ENCODE data around the gene LIN7C. TPM values are rescaled to one million over a fixed set of nuclear protein-coding genes. Genes with fewer than 3 reads are reported as not detected.
A peak's percentile ranks its signal among the peaks of the same experiment; 100 is the strongest.

Gene LIN7C
- total RNA-seq, 1 experiment from 2014 or later = 131 TPM

- no peak for TF ChIP-seq CTCF (conservative IDR thresholded peaks at IDR 0.05; ENCODE audit: low read depth, low read length)
- no TSS peak for BruUV-seq (replicated peaks)
- H3K27ac ChIP-seq (ENCODE audit: low read depth, low read length, poor library complexity, severe bottlenecking) = no peak overlapping the region
- no peak for DNase-seq (ENCODE audit: low spot score)
- H3K9me3 ChIP-seq (ENCODE audit: low read depth, low read length, poor library complexity, severe bottlenecking) = no peaks in the 10 kb centered on the region
- H3K4me3 ChIP-seq (ENCODE audit: low read depth, low read length, poor library complexity, severe bottlenecking) = no peak overlapping the region
- no peaks in the 10 kb centered on the region for H3K27me3 ChIP-seq (replicated peaks; ENCODE audit: insufficient read depth, low read depth, low read length, poor library complexity)
- H3K4me1 ChIP-seq (ENCODE audit: insufficient read depth, low read length, poor library complexity, severe bottlenecking) = peaks cover 15% of the 10 kb centered on the region
- H3K36me3 ChIP-seq (ENCODE audit: insufficient read depth, low read length, poor library complexity, severe bottlenecking) = no peaks in the 10 kb centered on the region
- intact Hi-C loops (cut with micrococcal nuclease; ENCODE audit: unreplicated experiment) = no loop called here
- ChIA-PET POLR2A (ENCODE audit: low non-redundant PET) (interaction anchor here (0.7 to 1.2 kb wide), 2 partner anchors 21 to 275 kb away, joined by 3 read pairs; no protein-coding TSS in a partner anchor), CTCF (interaction anchor here (0.5 kb wide), 1 partner anchor 153 kb away, joined by 10 read pairs; no protein-coding TSS in a partner anchor)
Measured at GRCh38 chr11:27475622-27476021, 30.9 kb downstream of the LIN7C start.

- TF ChIP-seq EZH2 (IDR thresholded peaks at IDR 0.05; ENCODE audit: borderline replicate concordance, low read depth, low read length, poor library complexity, severe bottlenecking) (no peak), CTCF (conservative IDR thresholded peaks at IDR 0.05; ENCODE audit: low read depth, low read length) (no peak)
- H3K9me3 ChIP-seq (ENCODE audit: low read depth, low read length, poor library complexity, severe bottlenecking) = no peaks in the 10 kb centered on the region
- intact Hi-C loops (cut with micrococcal nuclease; ENCODE audit: unreplicated experiment) = no loop called here
- no peaks in the 10 kb centered on the region for H3K27me3 ChIP-seq (replicated peaks; ENCODE audit: insufficient read depth, low read depth, low read length, poor library complexity)
- no peaks in the 10 kb centered on the region for H3K36me3 ChIP-seq (ENCODE audit: insufficient read depth, low read length, poor library complexity, severe bottlenecking)
- H3K27ac ChIP-seq (ENCODE audit: low read depth, low read length, poor library complexity, severe bottlenecking) = no peak overlapping the region
- POLR2A ChIA-PET (ENCODE audit: low non-redundant PET) = interaction anchor here (0.5 to 1.0 kb wide), 7 partner anchors 29 to 817 kb away, joined by 3 to 19 read pairs (median 4); no protein-coding TSS in a partner anchor
- no TSS peak for BruUV-seq (replicated peaks)
- CTCF ChIA-PET = interaction anchor here (0.6 to 1.6 kb wide), 10 partner anchors 12 to 852 kb away, joined by 3 to 17 read pairs (median 5); no protein-coding TSS in a partner anchor
- no peak for DNase-seq (ENCODE audit: low spot score)
- peak overlapping the region; percentile 72 for H3K4me3 ChIP-seq (ENCODE audit: low read depth, low read length, poor library complexity, severe bottlenecking)
- peaks cover 30% of the 10 kb centered on the region for H3K4me1 ChIP-seq (ENCODE audit: insufficient read depth, low read length, poor library complexity, severe bottlenecking)
Measured at GRCh38 chr11:27473017-27473406, 33.6 kb downstream of the LIN7C start.

- POLR2A ChIA-PET (ENCODE audit: low non-redundant PET) = interaction anchor here (0.5 to 1.0 kb wide), 8 partner anchors 28 to 817 kb away, joined by 3 to 19 read pairs (median 4); no protein-coding TSS in a partner anchor
- intact Hi-C loops (cut with micrococcal nuclease; ENCODE audit: unreplicated experiment) = loop anchor here (1.0 kb wide), 1 partner anchor 109 kb away; the partner anchor contains the start of gene CCDC34
- TF ChIP-seq EZH2 (IDR thresholded peaks at IDR 0.05; ENCODE audit: borderline replicate concordance, low read depth, low read length, poor library complexity, severe bottlenecking) (no peak), CTCF (conservative IDR thresholded peaks at IDR 0.05; ENCODE audit: low read depth, low read length) (no peak)
- Histone ChIP-seq H3K4me1 (ENCODE audit: insufficient read depth, low read length, poor library complexity, severe bottlenecking) (peaks cover 32% of the 10 kb centered on the region), H3K27ac (ENCODE audit: low read depth, low read length, poor library complexity, severe bottlenecking) (peak within 1 kb of the TSS; percentile 81), H3K27me3 (replicated peaks; ENCODE audit: insufficient read depth, low read depth, low read length, poor library complexity) (no peaks in the 10 kb centered on the region), H3K36me3 (ENCODE audit: insufficient read depth, low read length, poor library complexity, severe bottlenecking) (no peaks in the 10 kb centered on the region), H3K4me3 (ENCODE audit: low read depth, low read length, poor library complexity, severe bottlenecking) (peak within 1 kb of the TSS; percentile 72), H3K9me3 (ENCODE audit: low read depth, low read length, poor library complexity, severe bottlenecking) (no peaks in the 10 kb centered on the region)
- BruUV-seq (replicated peaks) = no TSS peak
- DNase-seq (ENCODE audit: low spot score) = peak; percentile 100
- CTCF ChIA-PET = interaction anchor here (0.6 to 1.6 kb wide), 10 partner anchors 13 to 851 kb away, joined by 3 to 17 read pairs (median 5); no protein-coding TSS in a partner anchor
Measured at GRCh38 chr11:27472398-27473016, 34.1 kb downstream of the LIN7C start, which contains the start of gene LGR4. Gene LGR4 (minus strand): TSS chr11:27472790. CDS start chr11:27472302, 488 bp downstream.

Measured in A673 (cell line).